ENCODE data around the gene TRAM2.

DNA sequence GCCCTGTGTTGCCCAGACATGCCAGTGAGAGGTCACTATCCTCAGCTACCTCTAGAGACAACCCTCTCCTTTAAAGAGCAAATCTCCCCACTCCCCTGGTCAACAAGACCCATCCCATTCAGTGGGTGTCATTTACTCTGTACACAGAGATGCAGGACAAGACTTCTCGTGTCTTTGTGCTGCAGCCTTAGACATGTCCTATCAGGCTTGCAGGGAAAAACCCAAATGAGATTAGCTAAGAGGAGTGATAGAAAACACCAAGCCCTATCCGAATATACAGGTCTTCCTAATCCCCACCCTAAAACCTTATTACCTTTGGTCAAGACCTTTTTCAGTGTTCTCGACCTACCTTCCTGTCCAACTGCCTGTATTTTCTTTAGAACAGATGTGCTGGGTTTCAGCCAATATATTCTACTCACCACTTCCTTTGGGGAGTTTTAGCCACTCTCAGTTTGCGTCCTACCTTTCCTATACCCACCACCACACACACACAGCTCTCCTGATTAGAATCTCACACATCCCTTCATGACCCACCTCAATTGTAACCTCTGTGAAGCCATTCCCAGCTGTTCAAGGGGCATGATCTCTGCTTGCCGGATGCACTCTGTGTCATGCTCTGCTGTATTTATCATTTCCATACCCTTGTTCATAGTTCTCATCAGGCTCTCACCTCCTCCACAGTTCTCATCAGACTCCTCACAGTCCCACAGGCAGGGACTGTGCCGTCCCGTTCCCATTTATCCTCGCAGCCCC is 39.7 kb downstream of the TRAM2 start:
- TF ChIP-seq, protein P1, sequence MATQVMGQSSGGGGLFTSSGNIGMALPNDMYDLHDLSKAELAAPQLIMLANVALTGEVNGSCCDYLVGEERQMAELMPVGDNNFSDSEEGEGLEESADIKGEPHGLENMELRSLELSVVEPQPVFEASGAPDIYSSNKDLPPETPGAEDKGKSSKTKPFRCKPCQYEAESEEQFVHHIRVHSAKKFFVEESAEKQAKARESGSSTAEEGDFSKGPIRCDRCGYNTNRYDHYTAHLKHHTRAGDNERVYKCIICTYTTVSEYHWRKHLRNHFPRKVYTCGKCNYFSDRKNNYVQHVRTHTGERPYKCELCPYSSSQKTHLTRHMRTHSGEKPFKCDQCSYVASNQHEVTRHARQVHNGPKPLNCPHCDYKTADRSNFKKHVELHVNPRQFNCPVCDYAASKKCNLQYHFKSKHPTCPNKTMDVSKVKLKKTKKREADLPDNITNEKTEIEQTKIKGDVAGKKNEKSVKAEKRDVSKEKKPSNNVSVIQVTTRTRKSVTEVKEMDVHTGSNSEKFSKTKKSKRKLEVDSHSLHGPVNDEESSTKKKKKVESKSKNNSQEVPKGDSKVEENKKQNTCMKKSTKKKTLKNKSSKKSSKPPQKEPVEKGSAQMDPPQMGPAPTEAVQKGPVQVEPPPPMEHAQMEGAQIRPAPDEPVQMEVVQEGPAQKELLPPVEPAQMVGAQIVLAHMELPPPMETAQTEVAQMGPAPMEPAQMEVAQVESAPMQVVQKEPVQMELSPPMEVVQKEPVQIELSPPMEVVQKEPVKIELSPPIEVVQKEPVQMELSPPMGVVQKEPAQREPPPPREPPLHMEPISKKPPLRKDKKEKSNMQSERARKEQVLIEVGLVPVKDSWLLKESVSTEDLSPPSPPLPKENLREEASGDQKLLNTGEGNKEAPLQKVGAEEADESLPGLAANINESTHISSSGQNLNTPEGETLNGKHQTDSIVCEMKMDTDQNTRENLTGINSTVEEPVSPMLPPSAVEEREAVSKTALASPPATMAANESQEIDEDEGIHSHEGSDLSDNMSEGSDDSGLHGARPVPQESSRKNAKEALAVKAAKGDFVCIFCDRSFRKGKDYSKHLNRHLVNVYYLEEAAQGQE (IDR thresholded peaks at IDR 0.05; ENCODE audit: low read depth) = no peak
- TF ChIP-seq CREB1 (IDR thresholded peaks at IDR 0.05; ENCODE audit: low read depth) (no peak), TAF1 (IDR thresholded peaks at IDR 0.05; ENCODE audit: low read depth) (no peak), NFIC (IDR thresholded peaks at IDR 0.05) (no peak), RAD21 (IDR thresholded peaks at IDR 0.05; ENCODE audit: low read depth) (no peak), ZBTB7A (IDR thresholded peaks at IDR 0.05; ENCODE audit: low read depth) (no peak), EP300 (IDR thresholded peaks at IDR 0.05; ENCODE audit: borderline replicate concordance) (no peak), EGR1 (IDR thresholded peaks at IDR 0.05) (no peak), CEBPB (IDR thresholded peaks at IDR 0.05) (no peak), TEAD4 (IDR thresholded peaks at IDR 0.05) (no peak), YY1 (IDR thresholded peaks at IDR 0.05; ENCODE audit: low read depth) (no peak), TCF12 (IDR thresholded peaks at IDR 0.05; ENCODE audit: low read depth) (no peak)
- TF ChIP-seq, protein P2, sequence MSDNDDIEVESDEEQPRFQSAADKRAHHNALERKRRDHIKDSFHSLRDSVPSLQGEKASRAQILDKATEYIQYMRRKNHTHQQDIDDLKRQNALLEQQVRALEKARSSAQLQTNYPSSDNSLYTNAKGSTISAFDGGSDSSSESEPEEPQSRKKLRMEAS (IDR thresholded peaks at IDR 0.05) = no peak
- TF ChIP-seq, protein P3, sequence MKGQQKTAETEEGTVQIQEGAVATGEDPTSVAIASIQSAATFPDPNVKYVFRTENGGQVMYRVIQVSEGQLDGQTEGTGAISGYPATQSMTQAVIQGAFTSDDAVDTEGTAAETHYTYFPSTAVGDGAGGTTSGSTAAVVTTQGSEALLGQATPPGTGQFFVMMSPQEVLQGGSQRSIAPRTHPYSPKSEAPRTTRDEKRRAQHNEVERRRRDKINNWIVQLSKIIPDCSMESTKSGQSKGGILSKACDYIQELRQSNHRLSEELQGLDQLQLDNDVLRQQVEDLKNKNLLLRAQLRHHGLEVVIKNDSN (IDR thresholded peaks at IDR 0.05) = no peak

All from Ishikawa (cell line).